Measurements from ENCODE around the gene WNT2.

WNT2 gene

GRCh38 chr7:117273325-117273724, 49.5 kb downstream of the WNT2 start:
- no peak overlapping the region for H3K9ac ChIP-seq (ENCODE audit: low read length)
- no peak overlapping the region for H4K8ac ChIP-seq (ENCODE audit: low read depth, low read length)
- no peak overlapping the region for H2AK5ac ChIP-seq (ENCODE audit: low read length)
- no peaks in the 10 kb centered on the region for H3K79me2 ChIP-seq (ENCODE audit: control insufficient read depth, insufficient read depth, low read length, poor library complexity)
- H2BK5ac ChIP-seq (ENCODE audit: low read depth, low read length, poor library complexity) = no peak overlapping the region
- no peak overlapping the region for H3K18ac ChIP-seq (ENCODE audit: low read length)
- no peak overlapping the region for H4K12ac ChIP-seq (ENCODE audit: low read depth, low read length)
- WGBS (ENCODE audit: extremely low coverage, insufficient coverage, insufficient read length) = no CpG with 5 or more reads among the region's 2 CpGs
- H3K14ac ChIP-seq (ENCODE audit: low read length) = no peak overlapping the region
- H3K27me3 ChIP-seq (ENCODE audit: insufficient read depth, low read length) = no peaks in the 10 kb centered on the region
- no peak overlapping the region for H3K4ac ChIP-seq (ENCODE audit: low read depth, low read length)
- no peaks in the 10 kb centered on the region for H3K36me3 ChIP-seq (ENCODE audit: control insufficient read depth in 1 of 2, insufficient read depth in 2 of 2, low read length in 2 of 2)
- H2BK12ac ChIP-seq (ENCODE audit: low read length) = no peak overlapping the region
- H3K4me1 ChIP-seq (ENCODE audit: control insufficient read depth in 1 of 2, insufficient read depth in 2 of 2, low read length in 2 of 2) = no peaks in the 10 kb centered on the region
- no peak overlapping the region for H3K23ac ChIP-seq (ENCODE audit: low read length)
- no peak overlapping the region for H3K27ac ChIP-seq (ENCODE audit: low read depth, low read length)
- no peak overlapping the region for H4K91ac ChIP-seq (ENCODE audit: low read depth, low read length)
- H3K79me1 ChIP-seq (ENCODE audit: low read length) = no peaks in the 10 kb centered on the region
- H3K4me3 ChIP-seq (ENCODE audit: low read depth, low read length) = no peak overlapping the region
- no peak overlapping the region for H3K4me2 ChIP-seq (ENCODE audit: low read length)
- no peaks in the 10 kb centered on the region for H3K9me3 ChIP-seq (ENCODE audit: insufficient read depth, low read depth, low read length)
- DNase-seq = no peak
- H2AFZ ChIP-seq (ENCODE audit: insufficient read depth, low read length, poor library complexity) = no peak overlapping the region
- H2BK120ac ChIP-seq (ENCODE audit: insufficient read depth, low read length, poor library complexity) = no peak overlapping the region

- no peaks in the 10 kb centered on the region for H3K9me3 ChIP-seq (ENCODE audit: insufficient read depth, low read depth, low read length)
- no peaks in the 10 kb centered on the region for H3K79me2 ChIP-seq (ENCODE audit: control insufficient read depth, insufficient read depth, low read length, poor library complexity)
- no peak overlapping the region for H3K4me2 ChIP-seq (ENCODE audit: low read length)
- no peak overlapping the region for H4K91ac ChIP-seq (ENCODE audit: low read depth, low read length)
- H3K23ac ChIP-seq (ENCODE audit: low read length) = no peak overlapping the region
- no peaks in the 10 kb centered on the region for H3K36me3 ChIP-seq (ENCODE audit: control insufficient read depth in 1 of 2, insufficient read depth in 2 of 2, low read length in 2 of 2)
- no peak overlapping the region for H3K4me3 ChIP-seq (ENCODE audit: low read depth, low read length)
- H3K4ac ChIP-seq (ENCODE audit: low read depth, low read length) = no peak overlapping the region
- H3K27me3 ChIP-seq (ENCODE audit: insufficient read depth, low read length) = no peaks in the 10 kb centered on the region
- no peak overlapping the region for H3K9ac ChIP-seq (ENCODE audit: low read length)
- H2AK5ac ChIP-seq (ENCODE audit: low read length) = no peak overlapping the region
- no peak overlapping the region for H2BK120ac ChIP-seq (ENCODE audit: insufficient read depth, low read length, poor library complexity)
- no peak overlapping the region for H4K12ac ChIP-seq (ENCODE audit: low read depth, low read length)
- H2BK5ac ChIP-seq (ENCODE audit: low read depth, low read length, poor library complexity) = no peak overlapping the region
- no peaks in the 10 kb centered on the region for H3K4me1 ChIP-seq (ENCODE audit: control insufficient read depth in 1 of 2, insufficient read depth in 2 of 2, low read length in 2 of 2)
- no CpG with 5 or more reads among the region's 2 CpGs for WGBS (ENCODE audit: extremely low coverage, insufficient coverage, insufficient read length)
- H2BK12ac ChIP-seq (ENCODE audit: low read length) = no peak overlapping the region
- no peak overlapping the region for H3K18ac ChIP-seq (ENCODE audit: low read length)
- H3K27ac ChIP-seq (ENCODE audit: low read depth, low read length) = no peak overlapping the region
- H2AFZ ChIP-seq (ENCODE audit: insufficient read depth, low read length, poor library complexity) = no peak overlapping the region
- H3K79me1 ChIP-seq (ENCODE audit: low read length) = no peaks in the 10 kb centered on the region
- H4K8ac ChIP-seq (ENCODE audit: low read depth, low read length) = no peak overlapping the region
- H3K14ac ChIP-seq (ENCODE audit: low read length) = no peak overlapping the region
- no peak for DNase-seq
Observed at GRCh38 chr7:117272017-117272759, 50.7 kb downstream of the WNT2 start.

GRCh38 chr7:117271566-117271965, 51.3 kb downstream of the WNT2 start:
- Histone ChIP-seq H2AFZ (ENCODE audit: insufficient read depth, low read length, poor library complexity) (no peak overlapping the region), H2AK5ac (ENCODE audit: low read length) (no peak overlapping the region), H3K23ac (ENCODE audit: low read length) (no peak overlapping the region), H2BK5ac (ENCODE audit: low read depth, low read length, poor library complexity) (no peak overlapping the region), H3K14ac (ENCODE audit: low read length) (no peak overlapping the region), H3K79me2 (ENCODE audit: control insufficient read depth, insufficient read depth, low read length, poor library complexity) (no peaks in the 10 kb centered on the region), H3K4me1 (ENCODE audit: control insufficient read depth in 1 of 2, insufficient read depth in 2 of 2, low read length in 2 of 2) (no peaks in the 10 kb centered on the region), H3K9ac (ENCODE audit: low read length) (no peak overlapping the region), H3K9me3 (ENCODE audit: insufficient read depth, low read depth, low read length) (no peaks in the 10 kb centered on the region), H3K27me3 (ENCODE audit: insufficient read depth, low read length) (no peaks in the 10 kb centered on the region), H4K91ac (ENCODE audit: low read depth, low read length) (no peak overlapping the region), H4K12ac (ENCODE audit: low read depth, low read length) (no peak overlapping the region), H3K4me2 (ENCODE audit: low read length) (no peak overlapping the region), H3K79me1 (ENCODE audit: low read length) (no peaks in the 10 kb centered on the region), H3K36me3 (ENCODE audit: control insufficient read depth in 1 of 2, insufficient read depth in 2 of 2, low read length in 2 of 2) (no peaks in the 10 kb centered on the region), H3K27ac (ENCODE audit: low read depth, low read length) (no peak overlapping the region), H2BK120ac (ENCODE audit: insufficient read depth, low read length, poor library complexity) (no peak overlapping the region), H3K4ac (ENCODE audit: low read depth, low read length) (no peak overlapping the region), H2BK12ac (ENCODE audit: low read length) (no peak overlapping the region), H3K18ac (ENCODE audit: low read length) (no peak overlapping the region), H3K4me3 (ENCODE audit: low read depth, low read length) (no peak overlapping the region), H4K8ac (ENCODE audit: low read depth, low read length) (no peak overlapping the region)
- no peak for DNase-seq
- no CpG with 5 or more reads among the region's 3 CpGs for WGBS (ENCODE audit: extremely low coverage, insufficient coverage, insufficient read length)

- H3K27ac ChIP-seq (ENCODE audit: low read depth, low read length) = no peak overlapping the region
- no peak overlapping the region for H3K18ac ChIP-seq (ENCODE audit: low read length)
- no peaks in the 10 kb centered on the region for H3K36me3 ChIP-seq (ENCODE audit: control insufficient read depth in 1 of 2, insufficient read depth in 2 of 2, low read length in 2 of 2)
- H4K91ac ChIP-seq (ENCODE audit: low read depth, low read length) = no peak overlapping the region
- H3K4ac ChIP-seq (ENCODE audit: low read depth, low read length) = no peak overlapping the region
- no peaks in the 10 kb centered on the region for H3K27me3 ChIP-seq (ENCODE audit: insufficient read depth, low read length)
- H3K9me3 ChIP-seq (ENCODE audit: insufficient read depth, low read depth, low read length) = no peaks in the 10 kb centered on the region
- no peak overlapping the region for H4K8ac ChIP-seq (ENCODE audit: low read depth, low read length)
- no peak overlapping the region for H2BK120ac ChIP-seq (ENCODE audit: insufficient read depth, low read length, poor library complexity)
- no peak overlapping the region for H2BK5ac ChIP-seq (ENCODE audit: low read depth, low read length, poor library complexity)
- H3K14ac ChIP-seq (ENCODE audit: low read length) = no peak overlapping the region
- H3K9ac ChIP-seq (ENCODE audit: low read length) = no peak overlapping the region
- H4K12ac ChIP-seq (ENCODE audit: low read depth, low read length) = no peak overlapping the region
- no peak overlapping the region for H2BK12ac ChIP-seq (ENCODE audit: low read length)
- no peak overlapping the region for H2AK5ac ChIP-seq (ENCODE audit: low read length)
- no peak overlapping the region for H3K4me3 ChIP-seq (ENCODE audit: low read depth, low read length)
- DNase-seq = no peak
- no peaks in the 10 kb centered on the region for H3K4me1 ChIP-seq (ENCODE audit: control insufficient read depth in 1 of 2, insufficient read depth in 2 of 2, low read length in 2 of 2)
- WGBS (ENCODE audit: extremely low coverage, insufficient coverage, insufficient read length) = no CpG with 5 or more reads among the region's 9 CpGs
- H2AFZ ChIP-seq (ENCODE audit: insufficient read depth, low read length, poor library complexity) = no peak overlapping the region
- H3K79me1 ChIP-seq (ENCODE audit: low read length) = no peaks in the 10 kb centered on the region
- H3K79me2 ChIP-seq (ENCODE audit: control insufficient read depth, insufficient read depth, low read length, poor library complexity) = no peaks in the 10 kb centered on the region
- H3K4me2 ChIP-seq (ENCODE audit: low read length) = no peak overlapping the region
- no peak overlapping the region for H3K23ac ChIP-seq (ENCODE audit: low read length)
Observed at GRCh38 chr7:117270371-117270770, 52.5 kb downstream of the WNT2 start.

All from trophoblast cell (in vitro differentiated cells and primary cell).